ENCODE data around the gene COPS4.

DNA sequence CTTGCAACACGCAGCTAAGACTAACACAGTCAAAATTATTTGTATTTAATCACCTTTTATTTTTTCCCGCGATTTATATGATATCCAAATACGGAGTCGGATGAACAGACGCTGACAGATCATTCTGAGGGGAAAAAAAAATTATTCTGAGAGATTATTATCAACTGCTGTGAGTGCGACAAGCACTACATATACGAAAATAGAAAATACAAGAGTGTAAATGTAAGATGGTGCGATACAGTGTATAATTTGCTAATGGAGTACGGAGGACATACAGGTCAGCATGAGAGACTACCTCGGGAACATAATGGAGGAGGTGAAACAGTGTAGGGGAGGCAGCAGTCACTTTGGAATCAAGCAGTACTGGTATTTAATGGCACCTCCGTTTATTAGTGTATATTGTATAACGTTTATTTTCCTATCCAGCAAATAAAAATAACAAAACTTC, 21.5 kb upstream of the COPS4 start:
- TF ChIP-seq, protein P1, sequence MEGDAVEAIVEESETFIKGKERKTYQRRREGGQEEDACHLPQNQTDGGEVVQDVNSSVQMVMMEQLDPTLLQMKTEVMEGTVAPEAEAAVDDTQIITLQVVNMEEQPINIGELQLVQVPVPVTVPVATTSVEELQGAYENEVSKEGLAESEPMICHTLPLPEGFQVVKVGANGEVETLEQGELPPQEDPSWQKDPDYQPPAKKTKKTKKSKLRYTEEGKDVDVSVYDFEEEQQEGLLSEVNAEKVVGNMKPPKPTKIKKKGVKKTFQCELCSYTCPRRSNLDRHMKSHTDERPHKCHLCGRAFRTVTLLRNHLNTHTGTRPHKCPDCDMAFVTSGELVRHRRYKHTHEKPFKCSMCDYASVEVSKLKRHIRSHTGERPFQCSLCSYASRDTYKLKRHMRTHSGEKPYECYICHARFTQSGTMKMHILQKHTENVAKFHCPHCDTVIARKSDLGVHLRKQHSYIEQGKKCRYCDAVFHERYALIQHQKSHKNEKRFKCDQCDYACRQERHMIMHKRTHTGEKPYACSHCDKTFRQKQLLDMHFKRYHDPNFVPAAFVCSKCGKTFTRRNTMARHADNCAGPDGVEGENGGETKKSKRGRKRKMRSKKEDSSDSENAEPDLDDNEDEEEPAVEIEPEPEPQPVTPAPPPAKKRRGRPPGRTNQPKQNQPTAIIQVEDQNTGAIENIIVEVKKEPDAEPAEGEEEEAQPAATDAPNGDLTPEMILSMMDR (IDR thresholded peaks at IDR 0.05 in 2 of 3, conservative IDR thresholded peaks at IDR 0.05 in 1 of 3; ENCODE audit: control insufficient read depth in 2 of 3, extremely low read depth in 1 of 3, insufficient read depth in 1 of 3, low read depth in 3 of 3, low read length in 3 of 3), result no peak
- TF ChIP-seq JUND (IDR thresholded peaks at IDR 0.05; ENCODE audit: low read depth, low read length) (no peak), CEBPB (IDR thresholded peaks at IDR 0.05; ENCODE audit: borderline replicate concordance in 1 of 2, low read depth in 2 of 2, low read length in 2 of 2) (no peak), TARDBP (IDR thresholded peaks at IDR 0.05; ENCODE audit: borderline replicate concordance) (no peak), BCL3 (IDR thresholded peaks at IDR 0.05; ENCODE audit: borderline replicate concordance, insufficient read depth, low read depth, low read length, poor library complexity, severe bottlenecking) (no peak), EZH2 (IDR thresholded peaks at IDR 0.05; ENCODE audit: borderline replicate concordance, control insufficient read depth, low read depth, low read length) (no peak), REST (IDR thresholded peaks at IDR 0.05; ENCODE audit: low read depth, low read length) (no peak), POLR2AphosphoS2 (IDR thresholded peaks at IDR 0.05; ENCODE audit: low read depth, low read length) (no peak), FOXM1 (IDR thresholded peaks at IDR 0.05; ENCODE audit: low read depth, low read length) (0 out of 2 replicates have a peak, but pooled peaks have one; percentile 47), HDAC6 (IDR thresholded peaks at IDR 0.05; ENCODE audit: unreplicated experiment) (no peak), SRF (IDR thresholded peaks at IDR 0.05; ENCODE audit: low read depth in 2 of 2, low read length in 2 of 2) (no peak)
- TF ChIP-seq, protein P2, sequence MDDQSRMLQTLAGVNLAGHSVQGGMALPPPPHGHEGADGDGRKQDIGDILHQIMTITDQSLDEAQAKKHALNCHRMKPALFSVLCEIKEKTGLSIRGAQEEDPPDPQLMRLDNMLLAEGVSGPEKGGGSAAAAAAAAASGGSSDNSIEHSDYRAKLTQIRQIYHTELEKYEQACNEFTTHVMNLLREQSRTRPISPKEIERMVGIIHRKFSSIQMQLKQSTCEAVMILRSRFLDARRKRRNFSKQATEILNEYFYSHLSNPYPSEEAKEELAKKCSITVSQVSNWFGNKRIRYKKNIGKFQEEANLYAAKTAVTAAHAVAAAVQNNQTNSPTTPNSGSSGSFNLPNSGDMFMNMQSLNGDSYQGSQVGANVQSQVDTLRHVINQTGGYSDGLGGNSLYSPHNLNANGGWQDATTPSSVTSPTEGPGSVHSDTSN (IDR thresholded peaks at IDR 0.05; ENCODE audit: insufficient replicate concordance, low read depth, low read length), result no peak
- TF ChIP-seq, protein P3, sequence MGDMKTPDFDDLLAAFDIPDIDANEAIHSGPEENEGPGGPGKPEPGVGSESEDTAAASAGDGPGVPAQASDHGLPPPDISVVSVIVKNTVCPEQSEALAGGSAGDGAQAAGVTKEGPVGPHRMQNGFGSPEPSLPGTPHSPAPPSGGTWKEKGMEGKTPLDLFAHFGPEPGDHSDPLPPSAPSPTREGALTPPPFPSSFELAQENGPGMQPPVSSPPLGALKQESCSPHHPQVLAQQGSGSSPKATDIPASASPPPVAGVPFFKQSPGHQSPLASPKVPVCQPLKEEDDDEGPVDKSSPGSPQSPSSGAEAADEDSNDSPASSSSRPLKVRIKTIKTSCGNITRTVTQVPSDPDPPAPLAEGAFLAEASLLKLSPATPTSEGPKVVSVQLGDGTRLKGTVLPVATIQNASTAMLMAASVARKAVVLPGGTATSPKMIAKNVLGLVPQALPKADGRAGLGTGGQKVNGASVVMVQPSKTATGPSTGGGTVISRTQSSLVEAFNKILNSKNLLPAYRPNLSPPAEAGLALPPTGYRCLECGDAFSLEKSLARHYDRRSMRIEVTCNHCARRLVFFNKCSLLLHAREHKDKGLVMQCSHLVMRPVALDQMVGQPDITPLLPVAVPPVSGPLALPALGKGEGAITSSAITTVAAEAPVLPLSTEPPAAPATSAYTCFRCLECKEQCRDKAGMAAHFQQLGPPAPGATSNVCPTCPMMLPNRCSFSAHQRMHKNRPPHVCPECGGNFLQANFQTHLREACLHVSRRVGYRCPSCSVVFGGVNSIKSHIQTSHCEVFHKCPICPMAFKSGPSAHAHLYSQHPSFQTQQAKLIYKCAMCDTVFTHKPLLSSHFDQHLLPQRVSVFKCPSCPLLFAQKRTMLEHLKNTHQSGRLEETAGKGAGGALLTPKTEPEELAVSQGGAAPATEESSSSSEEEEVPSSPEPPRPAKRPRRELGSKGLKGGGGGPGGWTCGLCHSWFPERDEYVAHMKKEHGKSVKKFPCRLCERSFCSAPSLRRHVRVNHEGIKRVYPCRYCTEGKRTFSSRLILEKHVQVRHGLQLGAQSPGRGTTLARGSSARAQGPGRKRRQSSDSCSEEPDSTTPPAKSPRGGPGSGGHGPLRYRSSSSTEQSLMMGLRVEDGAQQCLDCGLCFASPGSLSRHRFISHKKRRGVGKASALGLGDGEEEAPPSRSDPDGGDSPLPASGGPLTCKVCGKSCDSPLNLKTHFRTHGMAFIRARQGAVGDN (IDR thresholded peaks at IDR 0.05), result no peak

Measured in GM12878 (cell line).